IPS-15b (cell line): ENCODE data around the gene USH2A.

ENCODE experiments used
- H3K27me3 ChIP-seq: one replicate; pipeline ENCODE4 v1.6.1; 2013; ENCODE audit warnings: low read length; ENCODE audit not compliant: control insufficient read depth, insufficient read depth
- H3K36me3 ChIP-seq: one replicate; pipeline ENCODE4 v1.6.1; 2013; ENCODE audit warnings: low read length; ENCODE audit not compliant: control insufficient read depth, insufficient read depth
- H3K4me1 ChIP-seq: one replicate; pipeline ENCODE4 v1.6.1; 2013; ENCODE audit warnings: mild to moderate bottlenecking, low read length; ENCODE audit not compliant: control insufficient read depth, insufficient read depth
- H3K4me3 ChIP-seq: one replicate; pipeline ENCODE4 v1.5.1; 2013; ENCODE audit warnings: low read depth, low read length
- H3K9ac ChIP-seq: one replicate; pipeline ENCODE4 v1.6.1; 2013; ENCODE audit warnings: low read depth, mild to moderate bottlenecking, low read length
- H3K9me3 ChIP-seq: one replicate; pipeline ENCODE4 v1.6.1; 2013; ENCODE audit warnings: mild to moderate bottlenecking, low read length; ENCODE audit not compliant: control insufficient read depth, insufficient read depth

Gene USH2A

GRCh38 chr1:215608646-215609045 is 814.6 kb downstream of the USH2A start:
- Histone ChIP-seq H3K4me1 (no peaks in the 10 kb centered on the region), H3K27me3 (no peaks in the 10 kb centered on the region), H3K4me3 (no peak overlapping the region), H3K9me3 (no peaks in the 10 kb centered on the region), H3K36me3 (no peaks in the 10 kb centered on the region), H3K9ac (no peak overlapping the region)

- no peaks in the 10 kb centered on the region for H3K4me1 ChIP-seq
- H3K27me3 ChIP-seq: no peaks in the 10 kb centered on the region
- no peaks in the 10 kb centered on the region for H3K9me3 ChIP-seq
- no peaks in the 10 kb centered on the region for H3K36me3 ChIP-seq
- no peak overlapping the region for H3K4me3 ChIP-seq
- no peak overlapping the region for H3K9ac ChIP-seq
These were observed 815.8 kb downstream of the USH2A start for GRCh38 chr1:215607412-215607811.

GRCh38 chr1:215606564-215607168 is 816.6 kb downstream of the USH2A start:
- Histone ChIP-seq H3K4me1 (no peaks in the 10 kb centered on the region), H3K27me3 (no peaks in the 10 kb centered on the region), H3K9ac (no peak overlapping the region), H3K4me3 (no peak overlapping the region), H3K36me3 (no peaks in the 10 kb centered on the region), H3K9me3 (no peaks in the 10 kb centered on the region)

GRCh38 chr1:215606036-215606435 is 817.2 kb downstream of the USH2A start:
- no peaks in the 10 kb centered on the region for H3K27me3 ChIP-seq
- H3K9ac ChIP-seq: no peak overlapping the region
- H3K36me3 ChIP-seq: no peaks in the 10 kb centered on the region
- no peaks in the 10 kb centered on the region for H3K9me3 ChIP-seq
- H3K4me1 ChIP-seq: no peaks in the 10 kb centered on the region
- no peak overlapping the region for H3K4me3 ChIP-seq

- Histone ChIP-seq H3K4me1 (no peaks in the 10 kb centered on the region), H3K9ac (no peak overlapping the region), H3K27me3 (no peaks in the 10 kb centered on the region), H3K9me3 (no peaks in the 10 kb centered on the region), H3K36me3 (no peaks in the 10 kb centered on the region), H3K4me3 (no peak overlapping the region)
These were observed 818.1 kb downstream of the USH2A start for GRCh38 chr1:215605011-215605621.

- Histone ChIP-seq H3K27me3 (no peaks in the 10 kb centered on the region), H3K9me3 (no peaks in the 10 kb centered on the region), H3K4me3 (no peak overlapping the region), H3K4me1 (peaks cover 6% of the 10 kb centered on the region), H3K36me3 (no peaks in the 10 kb centered on the region), H3K9ac (no peak overlapping the region)
These were observed 819.9 kb downstream of the USH2A start for GRCh38 chr1:215603319-215603718.

- H3K4me1 ChIP-seq: peaks cover 6% of the 10 kb centered on the region
- H3K27me3 ChIP-seq: no peaks in the 10 kb centered on the region
- H3K9me3 ChIP-seq: no peaks in the 10 kb centered on the region
- no peak overlapping the region for H3K4me3 ChIP-seq
- no peaks in the 10 kb centered on the region for H3K36me3 ChIP-seq
- H3K9ac ChIP-seq: no peak overlapping the region
These were observed 822.0 kb downstream of the USH2A start for GRCh38 chr1:215601276-215601675.

- no peak overlapping the region for H3K9ac ChIP-seq
These were observed 822.4 kb downstream of the USH2A start for GRCh38 chr1:215600867-215601266.

GRCh38 chr1:215600258-215600792 is 822.9 kb downstream of the USH2A start:
- Histone ChIP-seq H3K9me3 (no peaks in the 10 kb centered on the region), H3K4me1 (peaks cover 6% of the 10 kb centered on the region), H3K9ac (no peak overlapping the region), H3K4me3 (no peak overlapping the region), H3K36me3 (no peaks in the 10 kb centered on the region), H3K27me3 (no peaks in the 10 kb centered on the region)

More at GRCh38 chr1:215600867-215601266, 822.4 kb downstream of the USH2A start:
- H3K4me3 ChIP-seq: no peak overlapping the region
- no peaks in the 10 kb centered on the region for H3K27me3 ChIP-seq
- H3K36me3 ChIP-seq: no peaks in the 10 kb centered on the region
- peaks cover 6% of the 10 kb centered on the region for H3K4me1 ChIP-seq
- H3K9me3 ChIP-seq: no peaks in the 10 kb centered on the region

- H3K4me1 ChIP-seq: peaks cover 6% of the 10 kb centered on the region
- no peaks in the 10 kb centered on the region for H3K9me3 ChIP-seq
- H3K4me3 ChIP-seq: no peak overlapping the region
- no peak overlapping the region for H3K9ac ChIP-seq
- H3K27me3 ChIP-seq: no peaks in the 10 kb centered on the region
- no peaks in the 10 kb centered on the region for H3K36me3 ChIP-seq
These were observed 823.7 kb downstream of the USH2A start for GRCh38 chr1:215599418-215600074.

GRCh38 chr1:215597961-215598360 is 825.3 kb downstream of the USH2A start:
- Histone ChIP-seq H3K9me3 (no peaks in the 10 kb centered on the region), H3K36me3 (no peaks in the 10 kb centered on the region), H3K4me1 (peaks cover 6% of the 10 kb centered on the region), H3K9ac (no peak overlapping the region), H3K27me3 (no peaks in the 10 kb centered on the region), H3K4me3 (no peak overlapping the region)

- Histone ChIP-seq H3K9me3 (no peaks in the 10 kb centered on the region), H3K4me1 (peaks cover 6% of the 10 kb centered on the region), H3K27me3 (no peaks in the 10 kb centered on the region), H3K9ac (no peak overlapping the region), H3K36me3 (no peaks in the 10 kb centered on the region), H3K4me3 (no peak overlapping the region)
These were observed 828.0 kb downstream of the USH2A start for GRCh38 chr1:215595231-215595630.
